Right lobe of liver (tissue), 4 donors: ENCODE measurements around the gene PTGER2.

ENCODE experiments used
- CTCF ChIP-seq, 4 donors: fragments of 200-600 bp in 3 of 4; fragments of 450-650 bp in 1 of 4; IDR thresholded peaks; one replicate each; pipeline versions ENCODE4 v1.5.1 to v1.8.0; 2016 to 2022; ENCODE audit warnings: antibody characterized with exemption in 4 of 4, mild to moderate bottlenecking in 2 of 4
- POLR2A ChIP-seq: fragments of 450-650 bp; IDR thresholded peaks from one replicate; pipeline ENCODE4 v1.6.1; 2017; ENCODE audit warnings: antibody characterized with exemption, mild to moderate bottlenecking
- donor health status: DM: no; HTN: no; CAD: no.
- donor health status: DM: no; HTN: no; CAD: no.
- donor health status: DM: no; HTN: yes; CAD: no.

- no peak for TF ChIP-seq POLR2A
- TF ChIP-seq CTCF (IDR thresholded peaks at IDR 0.05) = no peak
Observed at GRCh38 chr14:52318826-52319645, 4.9 kb downstream of the PTGER2 start.
